Stimulated activated naive CD8-positive, alpha-beta T cell treated with anti-CD3 and anti-CD28 coated beads, Interleukin-15, amount 100 ng/mL, for 72 hours (primary cell): ENCODE results near the gene CTAGE15.
A peak's percentile ranks its signal among the peaks of the same experiment; 100 is the strongest.
"Not testable (repeated sequence)": the region's sequence is repeated elsewhere in the genome, so short reads cannot be mapped to it uniquely, and the experiment has no call there.

Source experiments
- ATAC-seq: fragments of 150-1000 bp; cut with Tn5 transposase; 2 replicates; pipeline ENCODE4 v1.10.0; 2021; ENCODE audit warnings: mild to moderate bottlenecking, moderate library complexity
- DNase-seq, 2 donors: peaks; one replicate each; pipeline ENCODE4 v3.0.0; 2021 to 2022
- H3K27ac Mint-ChIP-seq, 2 donors: one replicate each; pipeline ENCODE4 v1.8.0; 2022; ENCODE audit warnings: mild to moderate bottlenecking in 2 of 2, mixed read lengths in 2 of 2, moderate library complexity in 2 of 2
- H3K27me3 Mint-ChIP-seq: one replicate; pipeline ENCODE4 v1.8.0; 2022; ENCODE audit warnings: mixed read lengths
- H3K4me1 Mint-ChIP-seq: one replicate; pipeline ENCODE4 v1.8.0; 2022; ENCODE audit warnings: mild to moderate bottlenecking, mixed read lengths
- H3K4me3 Mint-ChIP-seq, 2 donors: one replicate each; pipeline ENCODE4 v1.8.0; 2022; ENCODE audit warnings: mild to moderate bottlenecking in 2 of 2, mixed read lengths in 2 of 2, moderate library complexity in 1 of 2
- H3K9me3 Mint-ChIP-seq, 2 donors: one replicate each; pipeline ENCODE4 v1.8.0; 2022; ENCODE audit warnings: mixed read lengths in 2 of 2

Gene CTAGE15

DNA sequence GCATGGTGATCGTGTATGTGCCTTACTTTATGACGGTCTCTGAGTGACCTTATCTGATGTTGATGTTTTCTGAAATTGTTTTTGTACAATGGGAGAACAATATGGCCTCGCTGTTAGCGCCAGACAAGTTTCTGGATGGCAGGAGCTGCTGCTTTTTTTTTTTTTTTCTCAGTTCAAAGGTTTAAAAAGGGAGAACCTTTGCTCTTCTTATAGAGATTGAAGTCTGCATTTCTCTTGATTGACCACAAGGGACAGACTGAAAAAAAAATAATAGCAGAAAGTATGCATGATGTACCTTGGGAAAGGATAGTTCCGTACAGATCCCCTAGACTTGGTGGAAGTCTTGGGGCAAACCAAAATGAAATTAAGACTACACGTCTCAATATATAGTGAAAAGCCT lies 43.9 kb downstream of the CTAGE15 start:
- H3K9me3 Mint-ChIP-seq, H3K27ac Mint-ChIP-seq, ATAC-seq, H3K4me3 Mint-ChIP-seq, DNase-seq, H3K27me3 Mint-ChIP-seq, H3K4me1 Mint-ChIP-seq: not testable (repeated sequence)

DNA sequence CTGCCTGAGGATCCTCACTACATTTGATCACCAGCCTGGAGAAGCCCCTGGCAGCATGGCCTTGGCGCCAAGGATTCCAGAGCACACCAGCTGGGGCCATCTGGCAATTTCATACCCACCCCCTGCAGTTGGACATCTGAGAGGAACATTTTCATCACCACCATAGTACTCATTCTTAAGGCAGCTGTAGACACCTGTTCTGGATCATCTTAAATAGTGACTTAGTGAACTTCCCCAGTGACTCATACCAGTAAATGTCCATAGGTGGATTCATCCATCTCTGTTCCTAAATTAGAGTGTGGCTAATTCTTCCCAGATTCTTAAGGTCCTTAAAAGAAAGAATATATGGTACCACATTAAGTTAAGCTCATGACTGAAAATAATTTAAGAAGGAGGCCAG lies 45.6 kb downstream of the CTAGE15 start:
- not testable (repeated sequence) for DNase-seq, H3K27me3 Mint-ChIP-seq, H3K4me3 Mint-ChIP-seq, ATAC-seq, H3K4me1 Mint-ChIP-seq, H3K9me3 Mint-ChIP-seq, H3K27ac Mint-ChIP-seq

DNA sequence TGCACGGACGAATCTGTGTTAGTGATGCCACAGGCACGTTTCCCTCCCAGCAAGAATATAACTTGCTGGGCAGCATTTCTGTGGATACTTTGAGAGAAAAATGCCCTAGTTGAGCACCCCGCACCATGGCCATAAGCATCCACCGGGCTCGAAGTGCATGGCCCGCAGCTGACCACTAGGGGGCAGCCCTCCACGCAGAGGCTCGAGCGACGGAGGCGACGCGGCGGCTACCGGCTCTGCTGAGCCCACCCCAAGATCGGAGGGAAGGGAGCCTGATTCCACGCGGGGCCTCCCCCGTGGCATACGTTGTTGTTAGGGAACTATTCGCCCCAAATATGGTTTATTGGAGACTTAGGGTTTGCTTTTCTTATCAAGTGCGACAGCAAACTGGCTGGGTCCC lies 48.5 kb downstream of the CTAGE15 start:
- ATAC-seq (peak; percentile 31), DNase-seq (peak in 1 of 2 donors; percentile 74)
- not testable (repeated sequence) for H3K4me3 Mint-ChIP-seq, H3K27ac Mint-ChIP-seq, H3K9me3 Mint-ChIP-seq, H3K27me3 Mint-ChIP-seq, H3K4me1 Mint-ChIP-seq

DNA sequence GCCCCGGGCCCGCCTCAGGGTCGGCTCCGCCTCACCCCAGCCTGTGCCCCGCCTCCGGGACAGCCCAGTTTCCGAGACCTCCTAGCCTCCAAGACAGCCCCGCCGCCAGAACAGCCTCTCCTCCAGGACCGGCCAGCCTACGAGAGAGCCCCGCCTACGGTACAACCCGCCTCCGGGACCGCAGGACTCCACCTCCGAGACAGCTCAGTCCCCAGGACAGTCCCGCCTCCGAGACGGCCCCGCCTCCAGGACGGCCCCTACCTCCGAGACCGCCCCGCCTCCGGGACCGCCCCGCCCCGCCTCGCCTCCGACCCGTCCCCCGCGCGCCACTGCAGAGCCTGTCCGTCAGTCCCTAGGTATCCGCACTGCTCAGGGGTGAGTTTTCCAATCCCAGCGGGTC lies 49.0 kb downstream of the CTAGE15 start, which contains the start of gene TCAF2:
TSS of gene TCAF2 (plus strand) at position 329 of the 400 bp plus-strand sequence.
- peak; percentile 89 for ATAC-seq
- peak; percentile 73 to 79 for DNase-seq
- H3K27ac Mint-ChIP-seq, H3K9me3 Mint-ChIP-seq, H3K27me3 Mint-ChIP-seq, H3K4me1 Mint-ChIP-seq: not testable (repeated sequence)
- peak within 1 kb of the TSS in 1 of 2 donors; percentile 26 for H3K4me3 Mint-ChIP-seq

DNA sequence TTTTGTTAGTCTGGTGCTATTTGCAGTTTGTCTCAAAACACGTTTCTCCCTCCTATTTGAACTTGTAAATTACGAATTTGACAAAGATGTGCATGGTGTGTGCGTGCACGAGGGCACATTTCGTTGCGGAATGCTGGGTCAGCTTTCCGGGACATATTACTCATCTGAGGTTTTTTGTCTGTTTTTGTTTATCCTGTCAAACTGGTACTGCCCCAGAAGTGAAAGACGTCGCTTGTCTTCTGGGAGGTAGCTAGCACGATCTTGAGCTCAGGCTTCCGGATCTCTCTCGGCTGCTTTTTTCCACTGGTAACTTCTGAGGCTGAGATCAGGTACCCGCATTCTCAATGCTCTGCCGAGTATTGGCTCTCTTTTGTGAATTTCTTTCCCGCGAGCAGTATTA lies 49.6 kb downstream of the CTAGE15 start:
- not testable (repeated sequence) for H3K4me3 Mint-ChIP-seq, DNase-seq, H3K9me3 Mint-ChIP-seq, H3K4me1 Mint-ChIP-seq, H3K27ac Mint-ChIP-seq, H3K27me3 Mint-ChIP-seq
- ATAC-seq: peak; percentile 71

DNA sequence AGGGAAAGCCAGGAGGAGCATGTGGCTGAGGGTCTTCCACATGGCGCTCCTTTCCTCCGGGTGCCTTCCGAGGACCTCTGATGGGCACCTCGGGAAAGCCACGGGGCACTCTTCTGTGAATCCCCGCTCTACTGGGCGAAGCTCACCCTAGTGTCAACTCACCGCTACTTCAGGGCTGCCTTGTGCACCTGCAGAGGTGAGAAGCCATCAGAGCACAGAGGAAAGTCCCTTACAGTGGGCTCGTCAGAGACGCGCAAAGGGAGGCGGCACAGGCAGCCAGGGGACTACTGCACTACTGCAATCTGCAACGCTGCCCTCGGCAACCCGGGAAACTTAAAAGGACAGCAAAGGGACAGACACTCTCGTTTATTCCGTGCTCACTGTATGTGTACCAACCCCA lies 50.5 kb downstream of the CTAGE15 start:
- H3K9me3 Mint-ChIP-seq: not testable (repeated sequence)

More for the DNA sequence above, 50.5 kb downstream of the CTAGE15 start:
- not testable (repeated sequence) for H3K27ac Mint-ChIP-seq, H3K27me3 Mint-ChIP-seq, H3K4me3 Mint-ChIP-seq, H3K4me1 Mint-ChIP-seq, DNase-seq
- peak; percentile 53 for ATAC-seq
